Measurements from ENCODE around the gene LYRM4. TPM values are rescaled to one million over a fixed set of nuclear protein-coding genes. Genes with fewer than 3 reads are reported as not detected.
A peak's percentile ranks its signal among the peaks of the same experiment; 100 is the strongest.

LYRM4 gene
- polyA plus RNA-seq, 1 donor from 2014 or later = 29.3 TPM

- Histone ChIP-seq H3K4me3 (ENCODE audit: low read length) (no peak overlapping the region), H2AFZ (ENCODE audit: low read depth, low read length) (no peak overlapping the region), H3K27me3 (ENCODE audit: insufficient read depth, low read depth, low read length) (no peaks in the 10 kb centered on the region), H3K4me2 (ENCODE audit: low read length) (no peak overlapping the region), H3K9me3 (ENCODE audit: low read length) (no peaks in the 10 kb centered on the region), H3F3A (ENCODE audit: insufficient read depth, low read length, poor library complexity, severe bottlenecking) (no peaks in the 10 kb centered on the region), H3K9ac (ENCODE audit: low read length) (no peak overlapping the region), H3K36me3 (ENCODE audit: insufficient read depth, low read length) (no peaks in the 10 kb centered on the region), H3K9me2 (ENCODE audit: insufficient read depth, low read length) (no peaks in the 10 kb centered on the region), H3K27ac (ENCODE audit: low read length) (no peak overlapping the region), H4K20me1 (ENCODE audit: insufficient read depth) (no peaks in the 10 kb centered on the region), H3K79me2 (replicated peaks; ENCODE audit: insufficient read depth, low read length) (no peaks in the 10 kb centered on the region)
- TF ChIP-seq RAD21 (conservative IDR thresholded peaks at IDR 0.05) (no peak), MXI1 (conservative IDR thresholded peaks at IDR 0.05; ENCODE audit: poor library complexity, severe bottlenecking) (no peak), EZH2 (IDR thresholded peaks at IDR 0.05; ENCODE audit: borderline replicate concordance, insufficient read depth, low read length, poor library complexity, severe bottlenecking) (no peak), POLR2AphosphoS5 (IDR thresholded peaks at IDR 0.05) (no peak), EP300 (conservative IDR thresholded peaks at IDR 0.05; ENCODE audit: poor library complexity, severe bottlenecking) (no peak), TAF1 (IDR thresholded peaks at IDR 0.05; ENCODE audit: low read depth) (no peak), SMC3 (conservative IDR thresholded peaks at IDR 0.05; ENCODE audit: poor library complexity) (no peak)
These were observed 16.8 kb upstream of the LYRM4 start for GRCh38 chr6:5277589-5277988.

GRCh38 chr6:5276581-5276980 lies 15.8 kb upstream of the LYRM4 start:
- Histone ChIP-seq H3K79me2 (replicated peaks; ENCODE audit: insufficient read depth, low read length) (no peaks in the 10 kb centered on the region), H4K20me1 (ENCODE audit: insufficient read depth) (no peaks in the 10 kb centered on the region), H3F3A (ENCODE audit: insufficient read depth, low read length, poor library complexity, severe bottlenecking) (no peaks in the 10 kb centered on the region), H3K27me3 (ENCODE audit: insufficient read depth, low read depth, low read length) (no peaks in the 10 kb centered on the region), H3K9ac (ENCODE audit: low read length) (peak overlapping the region; percentile 41), H3K27ac (ENCODE audit: low read length) (peak overlapping the region; percentile 52), H2AFZ (ENCODE audit: low read depth, low read length) (no peak overlapping the region), H3K36me3 (ENCODE audit: insufficient read depth, low read length) (no peaks in the 10 kb centered on the region), H3K9me2 (ENCODE audit: insufficient read depth, low read length) (no peaks in the 10 kb centered on the region), H3K4me3 (ENCODE audit: low read length) (peak overlapping the region; percentile 34), H3K4me2 (ENCODE audit: low read length) (no peak overlapping the region), H3K9me3 (ENCODE audit: low read length) (no peaks in the 10 kb centered on the region)
- TF ChIP-seq POLR2AphosphoS5 (IDR thresholded peaks at IDR 0.05) (no peak), RAD21 (conservative IDR thresholded peaks at IDR 0.05) (no peak), SMC3 (conservative IDR thresholded peaks at IDR 0.05; ENCODE audit: poor library complexity) (no peak), EZH2 (IDR thresholded peaks at IDR 0.05; ENCODE audit: borderline replicate concordance, insufficient read depth, low read length, poor library complexity, severe bottlenecking) (no peak), REST (IDR thresholded peaks at IDR 0.05; ENCODE audit: borderline replicate concordance) (no peak), TAF1 (IDR thresholded peaks at IDR 0.05; ENCODE audit: low read depth) (no peak), CTCF (IDR thresholded peaks at IDR 0.05; ENCODE audit: poor library complexity, severe bottlenecking) (no peak), MXI1 (conservative IDR thresholded peaks at IDR 0.05; ENCODE audit: poor library complexity, severe bottlenecking) (no peak), EP300 (conservative IDR thresholded peaks at IDR 0.05; ENCODE audit: poor library complexity, severe bottlenecking) (no peak)

Measured in neural cell (in vitro differentiated cells).